ENCODE data around the gene SIGLEC1. TPM values are rescaled to one million over a fixed set of nuclear protein-coding genes. Genes with fewer than 3 reads are reported as not detected.
A peak's percentile ranks its signal among the peaks of the same experiment; 100 is the strongest.

The SIGLEC1 gene
- total and polyA plus RNA-seq, 2 of the 8 experiments (the other 6 are each of a cell fraction or from before 2014, with no cell fraction given): 0.02 TPM; not detected in 1

GRCh38 chr20:3738111-3739053 is 26.0 kb upstream of the SIGLEC1 start:
- Histone ChIP-seq H3K9ac (replicated peaks in 1 of 4; ENCODE audit: extremely low read depth in 1 of 4, low read depth in 3 of 4, low read length in 3 of 4) (no peak overlapping the region), H3K18ac (ENCODE audit: extremely low read depth, low read length) (no peak overlapping the region), H4K5ac (ENCODE audit: insufficient read length, low read depth, low read length) (no peak overlapping the region), H3K14ac (ENCODE audit: insufficient read length) (no peak overlapping the region), H2AFZ (ENCODE audit: low read length) (no peak overlapping the region), H2BK15ac (ENCODE audit: low read length) (no peak overlapping the region), H3K23me2 (ENCODE audit: low read depth, low read length) (no peaks in the 10 kb centered on the region), H3K4me1 (replicated peaks in 1 of 4; ENCODE audit: control insufficient read depth in 3 of 4, insufficient read depth in 4 of 4, low read length in 3 of 4) (peaks cover 0 to 25% (median 13%) of the 10 kb centered on the region in 4 experiments; a peak in 6 of 7 replicates), H2BK20ac (ENCODE audit: low read length) (no peak overlapping the region), H2AK5ac (ENCODE audit: low read depth, low read length) (peak overlapping the region; percentile 26; the same call in 1 of the 2 replicates), H3K56ac (replicated peaks; ENCODE audit: insufficient read length, low read depth, low read length) (no peak overlapping the region), H3K4me2 (ENCODE audit: insufficient read depth in 1 of 2, low read depth in 2 of 2, low read length in 2 of 2) (no peak overlapping the region), H3K79me1 (ENCODE audit: low read depth, low read length) (no peaks in the 10 kb centered on the region), H3K36me3 (ENCODE audit: control insufficient read depth in 2 of 4, insufficient read depth in 4 of 4, low read length in 3 of 4) (no peaks in the 10 kb centered on the region), H4K91ac (replicated peaks; ENCODE audit: insufficient read length, low read length) (peak overlapping the region; percentile 65), H3K4ac (replicated peaks; ENCODE audit: insufficient read length, low read depth, low read length) (no peak overlapping the region), H3K9me3 (ENCODE audit: insufficient read depth in 2 of 2, low read depth in 1 of 2, low read length in 1 of 2) (no peaks in the 10 kb centered on the region), H3K4me3 (ENCODE audit: extremely low read depth in 1 of 4, insufficient read depth in 2 of 4, low read depth in 3 of 4, low read length in 4 of 4) (no peak overlapping the region), H4K8ac (ENCODE audit: extremely low read depth, insufficient read depth, low read length) (no peak overlapping the region; the same call in 1 of the 2 replicates), H2BK12ac (ENCODE audit: low read depth, low read length) (0 out of 2 replicates have a peak overlapping the region, but pooled peaks have one; percentile 27), H3K27ac (ENCODE audit: low read depth, low read length) (no peak overlapping the region), H3K27me3 (replicated peaks in 1 of 4; ENCODE audit: control insufficient read depth in 3 of 4, extremely low read depth in 1 of 4, insufficient read depth in 3 of 4, low read length in 3 of 4) (peaks cover 0 to 3% (median 0%) of the 10 kb centered on the region in 4 experiments; a peak in 3 of 7 replicates), H3K79me2 (ENCODE audit: control insufficient read depth in 1 of 2, insufficient read depth in 2 of 2, low read length in 2 of 2) (no peaks in the 10 kb centered on the region), H2BK120ac (replicated peaks; ENCODE audit: low read depth, low read length) (no peak overlapping the region), H2BK5ac (ENCODE audit: low read depth, low read length) (peak overlapping the region; percentile 28; the same call in 1 of the 2 replicates), H3K23ac (ENCODE audit: insufficient read length) (no peak overlapping the region), H4K20me1 (replicated peaks in 1 of 2; ENCODE audit: control insufficient read depth in 1 of 2, insufficient read depth in 2 of 2, low read length in 2 of 2) (no peaks in the 10 kb centered on the region)
- CTCF ChIA-PET (ENCODE audit: partially characterized antibody): interaction anchor here (0.7 to 17.6 kb wide), 6 partner anchors 15 to 41 kb away, joined by 3 to 221 read pairs (median 4); no protein-coding TSS in a partner anchor
- POLR2A ChIA-PET (ENCODE audit: partially characterized antibody): interaction anchor here (1.2 kb wide), 1 partner anchor 13 kb away, joined by 3 read pairs; no protein-coding TSS in a partner anchor
- WGBS, 2 experiments (ENCODE audit: extremely low coverage in 1 of 2, insufficient coverage in 1 of 2, insufficient read length in 1 of 2, insufficient replicate concordance in 2 of 2, low coverage in 1 of 2, low lambda C conversion rate in 2 of 2, missing lambda C conversion rate in 1 of 2): 86% methylated on average over 11 of the region's 11 CpGs; no CpG with 5 or more reads in 1 of the 2 experiments
- FAIRE-seq (no peak), DNase-seq (ENCODE audit: low read depth in 1 of 2, low spot score in 2 of 2) (no peak)
- no peak for TF ChIP-seq ATF3 (IDR thresholded peaks at IDR 0.05; ENCODE audit: insufficient read depth, low read depth, low read length)
- TF ChIP-seq CEBPB (IDR thresholded peaks at IDR 0.05; ENCODE audit: low read depth, low read length): no peak
- no peak for TF ChIP-seq NRF1 (IDR thresholded peaks at IDR 0.05; ENCODE audit: low read depth, low read length)
- TF ChIP-seq E2F6 (IDR thresholded peaks at IDR 0.05): no peak
- TF ChIP-seq KDM1A (IDR thresholded peaks at IDR 0.05; ENCODE audit: borderline replicate concordance, low read length): no peak
- TF ChIP-seq KDM4A (IDR thresholded peaks at IDR 0.05; ENCODE audit: low read depth, low read length, severe bottlenecking): no peak
- TF ChIP-seq BCL11A (IDR thresholded peaks at IDR 0.05; ENCODE audit: low read depth in 2 of 2, low read length in 2 of 2): no peak
- no peak for TF ChIP-seq JUN (IDR thresholded peaks at IDR 0.05; ENCODE audit: low read depth, low read length)

Data from H1 (cell line).